ENCODE results near the gene MTX2.
A peak's percentile ranks its signal among the peaks of the same experiment; 100 is the strongest.

The MTX2 gene

GRCh38 chr2:176268976-176269318 lies 295 bp upstream of the MTX2 start:
- in situ Hi-C loops (cut with HindIII; ENCODE audit: low sequenced_read_pairs), result no loop called here
- DNase-seq (ENCODE audit: low read depth, low spot score), result no peak
- no peak for TF ChIP-seq CTCF (IDR thresholded peaks at IDR 0.05; ENCODE audit: low read depth, low read length)
- peak overlapping the region; percentile 92 for H3K4me3 ChIP-seq (ENCODE audit: low read depth, low read length)

GRCh38 chr2:176270100-176270750 lies 983 bp downstream of the MTX2 start:
- H3K4me3 ChIP-seq (ENCODE audit: low read depth, low read length), result peak overlapping the region; percentile 92
- in situ Hi-C loops (cut with HindIII; ENCODE audit: low sequenced_read_pairs), result no loop called here
- no peak for DNase-seq (ENCODE audit: low read depth, low spot score)
- no peak for TF ChIP-seq CTCF (IDR thresholded peaks at IDR 0.05; ENCODE audit: low read depth, low read length)

- no peak for TF ChIP-seq CTCF (IDR thresholded peaks at IDR 0.05; ENCODE audit: low read depth, low read length)
- in situ Hi-C loops (cut with HindIII; ENCODE audit: low sequenced_read_pairs), result no loop called here
- DNase-seq (ENCODE audit: low read depth, low spot score), result no peak
- no peak overlapping the region for H3K4me3 ChIP-seq (ENCODE audit: low read depth, low read length)
Observed at GRCh38 chr2:176272870-176273459, 3.7 kb downstream of the MTX2 start.

GRCh38 chr2:176278927-176279326 lies 9.7 kb downstream of the MTX2 start:
- in situ Hi-C loops (cut with HindIII; ENCODE audit: low sequenced_read_pairs), result no loop called here
- TF ChIP-seq CTCF (IDR thresholded peaks at IDR 0.05; ENCODE audit: low read depth, low read length), result no peak
- no peak for DNase-seq (ENCODE audit: low read depth, low spot score)
- no peak overlapping the region for H3K4me3 ChIP-seq (ENCODE audit: low read depth, low read length)

GRCh38 chr2:176280156-176280555 lies 10.9 kb downstream of the MTX2 start:
- TF ChIP-seq CTCF (IDR thresholded peaks at IDR 0.05; ENCODE audit: low read depth, low read length), result no peak

GRCh38 chr2:176280867-176281658 lies 11.8 kb downstream of the MTX2 start:
- in situ Hi-C loops (cut with HindIII; ENCODE audit: low sequenced_read_pairs), result no loop called here
- peak; percentile 56 for DNase-seq (ENCODE audit: low read depth, low spot score)
- TF ChIP-seq CTCF (IDR thresholded peaks at IDR 0.05; ENCODE audit: low read depth, low read length), result no peak
- no peak overlapping the region for H3K4me3 ChIP-seq (ENCODE audit: low read depth, low read length)

More at GRCh38 chr2:176280156-176280555, 10.9 kb downstream of the MTX2 start:
- H3K4me3 ChIP-seq (ENCODE audit: low read depth, low read length), result no peak overlapping the region
- DNase-seq (ENCODE audit: low read depth, low spot score), result no peak
- in situ Hi-C loops (cut with HindIII; ENCODE audit: low sequenced_read_pairs), result no loop called here
